ENCODE measurements around the gene AP5S1. TPM values are rescaled to one million over a fixed set of nuclear protein-coding genes. Genes with fewer than 3 reads are reported as not detected.

Gene AP5S1
- total and polyA plus RNA-seq, 9 of the 15 experiments (the other 6 are each of a cell fraction or from before 2014, with no cell fraction given), result 2.6 to 8.8 (median 4.4) TPM

GRCh38 chr20:3875378-3875974 is 55.1 kb downstream of the AP5S1 start:
- intact Hi-C loops (cut with micrococcal nuclease), result no loop called here
- no peak for FAIRE-seq
- Histone ChIP-seq H3K36me3 (ENCODE audit: control insufficient read depth, insufficient read depth, low read length) (peaks cover 9% of the 10 kb centered on the region; the same call in 1 of the 3 replicates), H3K9ac (ENCODE audit: insufficient read depth in 1 of 2, low read depth in 2 of 2, low read length in 2 of 2) (peak overlapping the region in 1 of 2 experiments; percentile 31; a peak in 1 of 4 replicates), H4K20me1 (replicated peaks; ENCODE audit: control insufficient read depth, insufficient read depth, low read length) (no peaks in the 10 kb centered on the region), H3K9me1 (ENCODE audit: control insufficient read depth, insufficient read depth, low read length) (no peaks in the 10 kb centered on the region), H3K9me3 (replicated peaks; ENCODE audit: control insufficient read depth, insufficient read depth, low read depth, low read length) (no peaks in the 10 kb centered on the region), H3K27ac (ENCODE audit: extremely low read depth, low read depth, low read length) (no peak overlapping the region), H3K4me1 (replicated peaks in 1 of 2; ENCODE audit: control insufficient read depth in 2 of 2, insufficient read depth in 2 of 2, low read length in 2 of 2) (no peaks in the 10 kb centered on the region; a peak in 2 of 5 replicates), H3K4me3 (no peak overlapping the region), H2AFZ (ENCODE audit: low read depth, low read length) (no peak overlapping the region), H3K27me3 (ENCODE audit: control insufficient read depth in 2 of 2, insufficient read depth in 2 of 2, low read length in 2 of 2) (no peaks in the 10 kb centered on the region), H3K4me2 (ENCODE audit: insufficient read depth, low read length) (no peak overlapping the region), H3K79me2 (ENCODE audit: control insufficient read depth, insufficient read depth, low read length) (no peaks in the 10 kb centered on the region)
- 57% methylated on average over 7 of the region's 9 CpGs for WGBS (ENCODE audit: insufficient coverage, low coverage, missing lambda C conversion rate)
- no peak for ATAC-seq
- in situ Hi-C loops (cut with MboI), result no loop called here
- POLR2A ChIA-PET, result interaction anchor here (0.9 to 1.5 kb wide), 3 partner anchors 8 to 33 kb away, joined by 3 to 5 read pairs (median 4); no protein-coding TSS in a partner anchor
- no peak for DNase-seq (ENCODE audit: extremely low read depth in 1 of 4, low spot score in 3 of 4)
- CTCF ChIA-PET (ENCODE audit: low intra/inter-chr PET ratio), result interaction anchor here (0.6 kb wide), 1 partner anchor 14 kb away, joined by 3 read pairs; the partner anchor contains the start of gene PANK2
- BruUV-seq (replicated peaks), result no TSS peak
- TF ChIP-seq ZNF3 (CRISPR knock-in tag; IDR thresholded peaks at IDR 0.05) (no peak), EP300 (IDR thresholded peaks at IDR 0.05; ENCODE audit: low read length) (no peak), ZNF507 (tag; conservative IDR thresholded peaks at IDR 0.05) (no peak), HLTF (IDR thresholded peaks at IDR 0.05) (no peak)

GRCh38 chr20:3876000-3876399 is 55.7 kb downstream of the AP5S1 start:
- no peaks in the 10 kb centered on the region for H3K27me3 ChIP-seq (ENCODE audit: control insufficient read depth in 2 of 2, insufficient read depth in 2 of 2, low read length in 2 of 2)
- ChIA-PET CTCF (ENCODE audit: low intra/inter-chr PET ratio) (no interaction called here), POLR2A (interaction anchor here (0.9 to 1.5 kb wide), 3 partner anchors 8 to 34 kb away, joined by 3 to 5 read pairs (median 4); no protein-coding TSS in a partner anchor)
- H3K9me3 ChIP-seq (replicated peaks; ENCODE audit: control insufficient read depth, insufficient read depth, low read depth, low read length), result no peaks in the 10 kb centered on the region
- H3K79me2 ChIP-seq (ENCODE audit: control insufficient read depth, insufficient read depth, low read length), result no peaks in the 10 kb centered on the region
- in situ Hi-C loops (cut with MboI) (no loop called here), intact Hi-C loops (cut with micrococcal nuclease) (no loop called here)
- no peak for FAIRE-seq
- no TSS peak for BruUV-seq (replicated peaks)
- H3K4me3 ChIP-seq, result no peak overlapping the region
- no peak overlapping the region for H3K4me2 ChIP-seq (ENCODE audit: insufficient read depth, low read length)
- no peaks in the 10 kb centered on the region for H3K9me1 ChIP-seq (ENCODE audit: control insufficient read depth, insufficient read depth, low read length)
- no peak overlapping the region for H3K9ac ChIP-seq (ENCODE audit: insufficient read depth in 1 of 2, low read depth in 2 of 2, low read length in 2 of 2)
- H4K20me1 ChIP-seq (replicated peaks; ENCODE audit: control insufficient read depth, insufficient read depth, low read length), result no peaks in the 10 kb centered on the region
- peaks cover 9% of the 10 kb centered on the region; the same call in 1 of the 3 replicates for H3K36me3 ChIP-seq (ENCODE audit: control insufficient read depth, insufficient read depth, low read length)
- no peak overlapping the region for H3K27ac ChIP-seq (ENCODE audit: extremely low read depth, low read depth, low read length)
- no peak for DNase-seq (ENCODE audit: extremely low read depth in 1 of 4, low spot score in 3 of 4)
- ATAC-seq, result no peak
- H3K4me1 ChIP-seq (replicated peaks in 1 of 2; ENCODE audit: control insufficient read depth in 2 of 2, insufficient read depth in 2 of 2, low read length in 2 of 2), result no peaks in the 10 kb centered on the region; a peak in 2 of 5 replicates
- 44% methylated on average over 1 of the region's 1 CpG for WGBS (ENCODE audit: insufficient coverage, low coverage, missing lambda C conversion rate)
- no peak overlapping the region for H2AFZ ChIP-seq (ENCODE audit: low read depth, low read length)
- TF ChIP-seq E2F3 (CRISPR knock-in tag; IDR thresholded peaks at IDR 0.05), result no peak
- TF ChIP-seq DPF2 (IDR thresholded peaks at IDR 0.05), result no peak
- TF ChIP-seq ZNF76 (CRISPR knock-in tag; IDR thresholded peaks at IDR 0.05; ENCODE audit: borderline replicate concordance), result no peak
- no peak for TF ChIP-seq TCF7 (IDR thresholded peaks at IDR 0.05; ENCODE audit: borderline replicate concordance)
- TF ChIP-seq BRF1 (IDR thresholded peaks at IDR 0.05; ENCODE audit: borderline replicate concordance, extremely low read depth, insufficient read length), result no peak
- no peak for TF ChIP-seq ZNF24 (IDR thresholded peaks at IDR 0.05)
- TF ChIP-seq ZNF239 (CRISPR knock-in tag; IDR thresholded peaks at IDR 0.05), result no peak
- no peak for TF ChIP-seq MCM2 (IDR thresholded peaks at IDR 0.05; ENCODE audit: low read depth)
- TF ChIP-seq HDGF (IDR thresholded peaks at IDR 0.05), result no peak
- TF ChIP-seq SMAD2 (IDR thresholded peaks at IDR 0.05; ENCODE audit: low read depth, low read length), result no peak
- no peak for TF ChIP-seq PTRF (tag; IDR thresholded peaks at IDR 0.05)
- TF ChIP-seq MAX (CRISPR knock-in tag; IDR thresholded peaks at IDR 0.05), result no peak
- TF ChIP-seq ZNF655 (CRISPR knock-in tag; IDR thresholded peaks at IDR 0.05), result no peak

All from K562 (cell line).